ENCODE data around the gene ARPIN. TPM values are rescaled to one million over a fixed set of nuclear protein-coding genes. Genes with fewer than 3 reads are reported as not detected.
"Not testable (repeated sequence)": the region's sequence is repeated elsewhere in the genome, so short reads cannot be mapped to it uniquely, and the experiment has no call there.

Gene ARPIN
- polyA plus RNA-seq, 3 donors, result 9.7 to 19.3 (median 14.0) TPM

DNA sequence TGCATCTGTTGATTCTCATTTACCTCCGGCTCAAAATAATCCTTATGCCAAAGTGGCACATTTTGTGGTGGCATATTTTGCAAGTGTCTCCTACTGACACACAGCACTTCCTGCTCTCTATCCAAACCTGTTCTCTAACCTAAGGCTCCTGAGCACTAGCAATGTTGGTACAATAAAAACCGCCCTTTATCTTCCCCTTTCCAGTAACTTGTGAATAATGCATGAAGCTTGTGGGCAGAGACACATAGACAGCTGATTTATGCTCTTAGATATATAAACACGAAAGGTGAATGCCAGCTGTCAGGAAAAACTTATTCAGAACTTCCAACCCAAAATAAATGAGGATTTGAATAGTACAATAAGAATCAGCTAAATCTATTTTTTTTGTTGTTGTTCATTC, 34.6 kb upstream of the ARPIN start:
- H3K36me3 Mint-ChIP-seq, result no peaks in the 10 kb centered on the region
- H3K4me1 ChIP-seq (ENCODE audit: control insufficient read depth in 1 of 2, insufficient read depth in 2 of 2, low read length in 2 of 2), result no peaks in the 10 kb centered on the region

DNA sequence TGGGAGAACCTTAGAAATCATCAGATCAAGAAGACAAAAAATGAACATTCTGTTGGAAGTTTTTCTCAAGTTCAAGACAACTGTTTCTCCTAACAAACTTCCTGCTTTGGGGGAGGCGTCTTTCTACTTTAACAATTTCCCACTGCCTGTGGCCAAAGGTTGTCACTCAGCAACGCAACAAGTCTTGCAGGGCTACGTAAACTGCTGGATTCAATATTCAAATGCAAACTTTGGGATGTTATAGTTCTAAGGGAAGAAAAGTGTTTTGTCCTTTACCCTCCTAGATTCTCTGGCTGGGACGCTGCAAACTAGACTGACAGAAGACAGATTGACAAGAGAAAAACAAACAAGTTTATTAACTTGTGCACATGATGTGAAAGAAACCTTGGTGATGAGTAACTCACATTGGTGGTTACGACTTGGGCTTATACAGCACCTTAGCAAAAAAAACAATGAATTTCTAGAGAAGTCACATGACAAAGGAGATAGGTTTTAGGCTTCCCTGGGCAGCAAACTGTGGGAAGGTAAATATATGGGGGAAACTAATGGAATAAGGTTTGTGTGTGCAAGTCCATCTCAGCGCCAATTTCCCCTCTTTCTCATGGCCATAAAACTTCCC, 34.0 kb upstream of the ARPIN start:
- Histone ChIP-seq H4K20me1 (ENCODE audit: insufficient read depth, low read length) (no peaks in the 10 kb centered on the region), H3K79me2 (ENCODE audit: insufficient read depth, low read length) (no peaks in the 10 kb centered on the region), H3K9me3 (replicated peaks in 1 of 2; ENCODE audit: control insufficient read depth in 1 of 2, insufficient read depth in 1 of 2, low read length in 2 of 2) (no peaks in the 10 kb centered on the region), H3K36me3 (replicated peaks in 1 of 2; ENCODE audit: control insufficient read depth in 1 of 2, insufficient read depth in 2 of 2, low read length in 2 of 2) (no peaks in the 10 kb centered on the region), H3K4me3 (replicated peaks in 1 of 3; ENCODE audit: low read depth in 2 of 3, low read length in 3 of 3) (no peak overlapping the region), H3K4me2 (replicated peaks; ENCODE audit: extremely low read depth, low read length, poor library complexity, severe bottlenecking) (no peak overlapping the region), H2AFZ (ENCODE audit: insufficient read depth, low read depth, low read length, poor library complexity, severe bottlenecking) (no peak overlapping the region), H3K4me1 (ENCODE audit: control insufficient read depth in 1 of 2, insufficient read depth in 2 of 2, low read length in 2 of 2) (no peaks in the 10 kb centered on the region), H3K27ac (ENCODE audit: low read depth in 1 of 2, low read length in 2 of 2) (no peak overlapping the region), H3K9ac (ENCODE audit: insufficient read depth, low read length, poor library complexity, severe bottlenecking) (no peak overlapping the region), H3K27me3 (ENCODE audit: control insufficient read depth in 2 of 2, insufficient read depth in 2 of 2, low read length in 2 of 2) (no peaks in the 10 kb centered on the region)
- no peak overlapping the region for H3K4me3 Mint-ChIP-seq
- intact Hi-C loops (cut with micrococcal nuclease), result no loop called here
- H3K27me3 Mint-ChIP-seq (ENCODE audit: low read depth in 3 of 3), result peaks cover 0 to 6% (median 2%) of the 10 kb centered on the region in 3 donors
- no peak for DNase-seq
- H3K4me1 Mint-ChIP-seq, result no peaks in the 10 kb centered on the region
- WGBS (ENCODE audit: insufficient coverage), result 80% methylated on average over 1 of the region's 6 CpGs
- TF ChIP-seq, protein P1, sequence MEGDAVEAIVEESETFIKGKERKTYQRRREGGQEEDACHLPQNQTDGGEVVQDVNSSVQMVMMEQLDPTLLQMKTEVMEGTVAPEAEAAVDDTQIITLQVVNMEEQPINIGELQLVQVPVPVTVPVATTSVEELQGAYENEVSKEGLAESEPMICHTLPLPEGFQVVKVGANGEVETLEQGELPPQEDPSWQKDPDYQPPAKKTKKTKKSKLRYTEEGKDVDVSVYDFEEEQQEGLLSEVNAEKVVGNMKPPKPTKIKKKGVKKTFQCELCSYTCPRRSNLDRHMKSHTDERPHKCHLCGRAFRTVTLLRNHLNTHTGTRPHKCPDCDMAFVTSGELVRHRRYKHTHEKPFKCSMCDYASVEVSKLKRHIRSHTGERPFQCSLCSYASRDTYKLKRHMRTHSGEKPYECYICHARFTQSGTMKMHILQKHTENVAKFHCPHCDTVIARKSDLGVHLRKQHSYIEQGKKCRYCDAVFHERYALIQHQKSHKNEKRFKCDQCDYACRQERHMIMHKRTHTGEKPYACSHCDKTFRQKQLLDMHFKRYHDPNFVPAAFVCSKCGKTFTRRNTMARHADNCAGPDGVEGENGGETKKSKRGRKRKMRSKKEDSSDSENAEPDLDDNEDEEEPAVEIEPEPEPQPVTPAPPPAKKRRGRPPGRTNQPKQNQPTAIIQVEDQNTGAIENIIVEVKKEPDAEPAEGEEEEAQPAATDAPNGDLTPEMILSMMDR (IDR thresholded peaks at IDR 0.05), result no peak
- no peaks in the 10 kb centered on the region for H3K36me3 Mint-ChIP-seq
- peak overlapping the region in 1 of 7 donors; percentile 11 for H3K27ac Mint-ChIP-seq
- peaks cover 0 to 2% (median 0%) of the 10 kb centered on the region in 7 donors for H3K9me3 Mint-ChIP-seq

More for the DNA sequence above, 34.6 kb upstream of the ARPIN start:
- Histone ChIP-seq H3K27ac (ENCODE audit: low read depth in 1 of 2, low read length in 2 of 2) (no peak overlapping the region), H3K9ac (ENCODE audit: insufficient read depth, low read length, poor library complexity, severe bottlenecking) (no peak overlapping the region), H4K20me1 (ENCODE audit: insufficient read depth, low read length) (no peaks in the 10 kb centered on the region), H3K79me2 (ENCODE audit: insufficient read depth, low read length) (no peaks in the 10 kb centered on the region), H3K36me3 (replicated peaks in 1 of 2; ENCODE audit: control insufficient read depth in 1 of 2, insufficient read depth in 2 of 2, low read length in 2 of 2) (no peaks in the 10 kb centered on the region), H3K9me3 (replicated peaks in 1 of 2; ENCODE audit: control insufficient read depth in 1 of 2, insufficient read depth in 1 of 2, low read length in 2 of 2) (no peaks in the 10 kb centered on the region), H3K4me3 (replicated peaks in 1 of 3; ENCODE audit: low read depth in 2 of 3, low read length in 3 of 3) (no peak overlapping the region), H3K27me3 (ENCODE audit: control insufficient read depth in 2 of 2, insufficient read depth in 2 of 2, low read length in 2 of 2) (no peaks in the 10 kb centered on the region), H3K4me2 (replicated peaks; ENCODE audit: extremely low read depth, low read length, poor library complexity, severe bottlenecking) (no peak overlapping the region), H2AFZ (ENCODE audit: insufficient read depth, low read depth, low read length, poor library complexity, severe bottlenecking) (no peak overlapping the region)
- intact Hi-C loops (cut with micrococcal nuclease), result no loop called here
- no peak for DNase-seq
- H3K27me3 Mint-ChIP-seq (ENCODE audit: low read depth in 3 of 3), result peaks cover 0 to 3% (median 0%) of the 10 kb centered on the region in 3 donors
- H3K4me3 Mint-ChIP-seq, result no peak overlapping the region
- peaks cover 0 to 2% (median 0%) of the 10 kb centered on the region in 7 donors for H3K9me3 Mint-ChIP-seq
- H3K27ac Mint-ChIP-seq, result no peak overlapping the region
- no peaks in the 10 kb centered on the region for H3K4me1 Mint-ChIP-seq
- TF ChIP-seq, protein P1 (IDR thresholded peaks at IDR 0.05), result no peak
- WGBS (ENCODE audit: insufficient coverage), result 75% methylated on average over 1 of the region's 3 CpGs

DNA sequence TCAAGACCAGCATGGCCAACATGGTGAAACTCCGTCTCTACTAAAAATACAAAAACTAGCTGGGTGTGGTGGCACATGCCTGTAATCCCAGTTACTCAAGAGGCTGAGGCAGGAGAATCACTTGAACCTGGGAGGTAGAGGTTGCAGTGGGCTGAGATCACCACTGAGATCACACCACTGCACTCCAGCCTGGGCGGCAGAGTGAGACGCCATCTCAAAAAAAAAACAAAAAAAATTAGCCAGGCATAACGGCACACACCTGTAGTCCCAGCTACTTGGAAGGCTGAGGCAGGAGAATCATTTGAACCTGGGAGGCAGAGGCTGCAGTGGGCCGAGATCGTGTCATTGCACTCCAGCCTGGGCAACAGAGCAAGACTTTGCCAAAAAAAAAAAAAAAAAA, 31.0 kb upstream of the ARPIN start:
- not testable (repeated sequence) for H3K27ac Mint-ChIP-seq, H3K4me3 Mint-ChIP-seq
- peaks cover 4 to 12% (median 5%) of the 10 kb centered on the region in 3 donors for H3K27me3 Mint-ChIP-seq (ENCODE audit: low read depth in 3 of 3)

More for the DNA sequence above, 31.0 kb upstream of the ARPIN start:
- H2AFZ ChIP-seq (ENCODE audit: insufficient read depth, low read depth, low read length, poor library complexity, severe bottlenecking); H3K4me1 Mint-ChIP-seq; H3K79me2 ChIP-seq (ENCODE audit: insufficient read depth, low read length); DNase-seq; H3K36me3 ChIP-seq (replicated peaks in 1 of 2; ENCODE audit: control insufficient read depth in 1 of 2, insufficient read depth in 2 of 2, low read length in 2 of 2); H3K9me3 ChIP-seq (replicated peaks in 1 of 2; ENCODE audit: control insufficient read depth in 1 of 2, insufficient read depth in 1 of 2, low read length in 2 of 2); H3K27ac ChIP-seq (ENCODE audit: low read depth in 1 of 2, low read length in 2 of 2); intact Hi-C loops (cut with micrococcal nuclease); H3K4me2 ChIP-seq (replicated peaks; ENCODE audit: extremely low read depth, low read length, poor library complexity, severe bottlenecking); H4K20me1 ChIP-seq (ENCODE audit: insufficient read depth, low read length); H3K27me3 ChIP-seq (ENCODE audit: control insufficient read depth in 2 of 2, insufficient read depth in 2 of 2, low read length in 2 of 2); H3K4me3 ChIP-seq (replicated peaks in 1 of 3; ENCODE audit: low read depth in 2 of 3, low read length in 3 of 3); H3K4me1 ChIP-seq (ENCODE audit: control insufficient read depth in 1 of 2, insufficient read depth in 2 of 2, low read length in 2 of 2); H3K9me3 Mint-ChIP-seq; H3K36me3 Mint-ChIP-seq; H3K9ac ChIP-seq (ENCODE audit: insufficient read depth, low read length, poor library complexity, severe bottlenecking): not testable (repeated sequence)
- 100% methylated on average over 2 of the region's 6 CpGs for WGBS (ENCODE audit: insufficient coverage)

Measured in CD14-positive monocyte (primary cell).